Nephron progenitor cell (in vitro differentiated cells): ENCODE measurements around the gene CEMIP2.
A peak's percentile ranks its signal among the peaks of the same experiment; 100 is the strongest.

ENCODE experiments used
- DNase-seq: peaks from one replicate; pipeline ENCODE4 v3.0.0; 2021
- H3K27ac Mint-ChIP-seq: 2 replicates; pipeline ENCODE4 v1.8.0; 2021; ENCODE audit warnings: mild to moderate bottlenecking, moderate library complexity, mixed read lengths
- H3K27me3 Mint-ChIP-seq: 2 replicates; pipeline ENCODE4 v1.8.0; 2021; ENCODE audit warnings: mild to moderate bottlenecking, low read depth, mixed read lengths; ENCODE audit not compliant: poor library complexity
- H3K36me3 Mint-ChIP-seq: 2 replicates; pipeline ENCODE4 v1.8.0; 2021; ENCODE audit warnings: low read depth, mixed read lengths
- H3K4me1 Mint-ChIP-seq: 2 replicates; pipeline ENCODE4 v1.8.0; 2021; ENCODE audit warnings: mixed read lengths
- H3K4me3 Mint-ChIP-seq: 2 replicates; pipeline ENCODE4 v1.8.0; 2021; ENCODE audit warnings: mild to moderate bottlenecking, moderate library complexity, mixed read lengths
- H3K9me3 Mint-ChIP-seq: 2 replicates; pipeline ENCODE4 v1.8.0; 2021; ENCODE audit warnings: mild to moderate bottlenecking, moderate library complexity, mixed read lengths
- CTCF ChIP-seq: fragments of 200-600 bp; sonication (generic); IDR thresholded peaks from 2 replicates; pipeline ENCODE4 v1.5.0; 2021; ENCODE audit warnings: antibody characterized with exemption

The CEMIP2 gene

GRCh38 chr9:71767776-71768321 is 464 bp downstream of the CEMIP2 start:
- Mint-ChIP-seq H3K36me3 (no peaks in the 10 kb centered on the region), H3K9me3 (no peaks in the 10 kb centered on the region), H3K27me3 (peaks cover 18% of the 10 kb centered on the region), H3K4me1 (peaks cover 42% of the 10 kb centered on the region), H3K4me3 (peak overlapping the region; percentile 96), H3K27ac (peak overlapping the region; percentile 87)
- no peak for TF ChIP-seq CTCF
- DNase-seq: peak; percentile 59

- Mint-ChIP-seq H3K4me3 (peak overlapping the region; percentile 96), H3K4me1 (peaks cover 42% of the 10 kb centered on the region), H3K27ac (peak overlapping the region; percentile 87), H3K36me3 (no peaks in the 10 kb centered on the region), H3K27me3 (peaks cover 18% of the 10 kb centered on the region), H3K9me3 (no peaks in the 10 kb centered on the region)
- DNase-seq: peak; percentile 4
- TF ChIP-seq CTCF: no peak
These were observed 1.0 kb downstream of the CEMIP2 start for GRCh38 chr9:71767163-71767775.

GRCh38 chr9:71766663-71767062 is 1.6 kb downstream of the CEMIP2 start:
- H3K4me1 Mint-ChIP-seq: peaks cover 44% of the 10 kb centered on the region
- H3K4me3 Mint-ChIP-seq: peak overlapping the region; percentile 96
- DNase-seq: no peak
- peaks cover 18% of the 10 kb centered on the region for H3K27me3 Mint-ChIP-seq
- no peaks in the 10 kb centered on the region for H3K9me3 Mint-ChIP-seq
- H3K27ac Mint-ChIP-seq: no peak overlapping the region
- TF ChIP-seq CTCF: no peak
- no peaks in the 10 kb centered on the region for H3K36me3 Mint-ChIP-seq

DNA sequence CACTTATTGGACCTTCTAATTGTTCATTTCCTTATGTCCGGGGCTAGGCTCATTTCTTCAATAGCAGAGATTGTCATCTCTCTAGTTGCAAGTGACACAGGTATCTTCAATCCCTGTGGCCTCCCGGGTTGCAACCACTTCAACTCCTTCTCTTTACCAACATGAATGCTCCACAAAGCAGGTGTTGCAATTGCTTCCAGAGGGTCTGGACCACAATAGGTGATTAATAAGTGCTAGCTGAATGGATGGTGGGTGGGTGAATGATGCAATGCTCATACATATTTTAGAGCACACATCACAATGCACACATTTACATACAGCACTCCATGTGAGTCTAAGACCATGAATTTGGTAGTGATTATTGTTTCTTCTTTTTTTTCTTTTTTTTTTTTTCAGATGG is 2.6 kb downstream of the CEMIP2 start:
- TF ChIP-seq CTCF: no peak
- peaks cover 53% of the 10 kb centered on the region for H3K4me1 Mint-ChIP-seq

DNA sequence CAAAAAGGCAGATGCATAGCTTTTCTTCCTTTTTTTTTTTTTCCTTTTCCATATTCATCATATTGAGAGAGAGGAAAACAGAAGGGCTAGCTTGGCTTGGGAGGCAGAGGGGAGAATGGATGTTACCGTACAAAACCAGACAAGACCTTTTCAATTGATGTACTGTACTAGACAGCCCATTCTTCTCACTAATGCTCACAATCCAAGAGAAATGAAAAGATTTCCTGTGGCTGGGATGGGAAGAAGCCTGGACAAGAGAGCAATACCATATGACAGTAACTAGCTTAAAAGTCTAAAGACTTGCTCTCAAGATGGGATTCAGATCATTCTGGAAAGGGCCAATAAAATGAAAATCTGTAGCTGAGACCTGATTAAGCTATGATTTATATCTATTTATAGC is 3.4 kb downstream of the CEMIP2 start:
- TF ChIP-seq CTCF: no peak
- no peak for DNase-seq
- H3K9me3 Mint-ChIP-seq: no peaks in the 10 kb centered on the region
- H3K4me1 Mint-ChIP-seq: peaks cover 59% of the 10 kb centered on the region
- H3K27me3 Mint-ChIP-seq: peaks cover 8% of the 10 kb centered on the region
- no peak overlapping the region for H3K27ac Mint-ChIP-seq
- no peaks in the 10 kb centered on the region for H3K36me3 Mint-ChIP-seq
- H3K4me3 Mint-ChIP-seq: no peak overlapping the region

More for the DNA sequence above, 2.6 kb downstream of the CEMIP2 start:
- no peak for DNase-seq
- no peak overlapping the region for H3K27ac Mint-ChIP-seq
- H3K36me3 Mint-ChIP-seq: no peaks in the 10 kb centered on the region
- peaks cover 16% of the 10 kb centered on the region for H3K27me3 Mint-ChIP-seq
- no peak overlapping the region for H3K4me3 Mint-ChIP-seq
- H3K9me3 Mint-ChIP-seq: no peaks in the 10 kb centered on the region

GRCh38 chr9:71764463-71764862 is 3.9 kb downstream of the CEMIP2 start:
- Mint-ChIP-seq H3K36me3 (no peaks in the 10 kb centered on the region), H3K27ac (no peak overlapping the region), H3K9me3 (no peaks in the 10 kb centered on the region), H3K4me3 (no peak overlapping the region), H3K27me3 (peaks cover 4% of the 10 kb centered on the region), H3K4me1 (peaks cover 62% of the 10 kb centered on the region)
- TF ChIP-seq CTCF: no peak
- no peak for DNase-seq
